GM18507 (cell line): ENCODE results near the gene SGK1.
"Not testable (repeated sequence)": the region's sequence is repeated elsewhere in the genome, so short reads cannot be mapped to it uniquely, and the experiment has no call there.

Experiments
- DNase-seq: peaks from one replicate; pipeline ENCODE4 v3.0.0; 2011; ENCODE audit warnings: low read depth; ENCODE audit not compliant: insufficient read length; ENCODE audit errors: extremely low spot score
- FAIRE-seq: peaks from 2 replicates; lab custom pipeline; 2011; peaks lifted over from hg19 to GRCh38; lab: Jason Lieb, UNC

The SGK1 gene

DNA sequence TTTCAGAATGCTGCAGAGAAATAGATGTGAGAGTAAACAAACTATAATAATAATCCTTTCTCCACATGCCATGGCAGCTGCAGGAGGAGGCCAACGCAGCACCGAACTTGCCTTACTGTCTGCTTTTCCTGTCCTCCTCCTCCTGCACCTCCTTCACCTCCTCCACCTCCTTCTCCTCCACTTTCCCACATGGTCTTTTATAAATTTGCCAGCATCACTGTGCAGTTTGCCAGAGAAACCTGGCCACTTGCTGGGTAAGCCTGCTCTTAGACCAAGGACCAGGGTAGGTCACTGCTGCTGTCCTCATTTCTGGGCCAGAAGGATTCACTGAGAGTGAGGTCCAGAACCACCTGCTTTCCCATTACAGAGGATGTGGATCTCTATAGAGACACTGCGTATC is 8.7 kb downstream of the SGK1 start:
- no peak for FAIRE-seq
- no peak for DNase-seq

- DNase-seq = no peak
- no peak for FAIRE-seq
These were observed 9.1 kb downstream of the SGK1 start for GRCh38 chr6:134308800-134309199.

DNA sequence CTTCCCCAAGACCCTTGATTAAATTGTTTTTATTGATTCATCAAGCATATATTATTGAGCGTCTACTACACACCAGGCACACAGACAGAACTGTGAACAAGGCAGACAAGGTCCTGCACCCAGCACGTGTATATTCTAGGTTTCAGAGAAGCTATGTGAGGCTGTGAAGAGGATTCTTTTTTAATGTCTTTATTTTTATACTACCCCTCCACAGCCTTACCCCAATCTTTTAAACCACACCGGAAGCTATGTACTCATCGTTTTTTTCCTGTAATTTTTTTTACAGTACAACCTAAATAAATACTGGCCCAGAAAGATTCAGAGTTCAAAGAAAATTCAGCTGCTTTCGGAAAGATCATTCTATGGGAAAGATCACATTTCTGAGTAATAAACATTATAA is 10.0 kb downstream of the SGK1 start:
- no peak for FAIRE-seq
- no peak for DNase-seq

- DNase-seq = no peak
- FAIRE-seq = no peak
These were observed 10.8 kb downstream of the SGK1 start for GRCh38 chr6:134307075-134307474.

GRCh38 chr6:134304381-134304780 is 13.5 kb downstream of the SGK1 start:
- not testable (repeated sequence) for FAIRE-seq, DNase-seq

DNA sequence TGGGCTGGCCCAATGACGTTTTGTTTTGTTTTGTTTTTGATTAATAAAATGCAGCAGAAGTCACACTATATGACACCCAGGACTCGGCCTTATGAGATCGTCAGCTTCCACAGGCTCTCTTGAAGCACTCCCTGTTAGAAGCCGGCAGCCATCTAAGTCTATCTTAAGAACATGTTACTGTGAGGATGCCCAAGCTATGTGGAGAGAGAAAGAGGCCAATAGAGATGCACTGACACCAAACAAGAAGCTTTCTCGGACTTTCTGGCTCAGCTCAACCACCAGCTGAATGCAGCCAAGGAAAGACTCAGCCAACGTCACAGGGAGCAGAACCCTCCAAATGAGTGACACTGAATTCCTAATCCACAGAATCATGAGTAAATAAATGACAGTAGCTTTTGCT is 14.0 kb downstream of the SGK1 start:
- DNase-seq (no peak), FAIRE-seq (no peak)

- DNase-seq = no peak
- FAIRE-seq = no peak
These were observed 18.7 kb downstream of the SGK1 start for GRCh38 chr6:134299236-134299635.

GRCh38 chr6:134296762-134297161 is 21.1 kb downstream of the SGK1 start:
- FAIRE-seq (no peak), DNase-seq (no peak)

DNA sequence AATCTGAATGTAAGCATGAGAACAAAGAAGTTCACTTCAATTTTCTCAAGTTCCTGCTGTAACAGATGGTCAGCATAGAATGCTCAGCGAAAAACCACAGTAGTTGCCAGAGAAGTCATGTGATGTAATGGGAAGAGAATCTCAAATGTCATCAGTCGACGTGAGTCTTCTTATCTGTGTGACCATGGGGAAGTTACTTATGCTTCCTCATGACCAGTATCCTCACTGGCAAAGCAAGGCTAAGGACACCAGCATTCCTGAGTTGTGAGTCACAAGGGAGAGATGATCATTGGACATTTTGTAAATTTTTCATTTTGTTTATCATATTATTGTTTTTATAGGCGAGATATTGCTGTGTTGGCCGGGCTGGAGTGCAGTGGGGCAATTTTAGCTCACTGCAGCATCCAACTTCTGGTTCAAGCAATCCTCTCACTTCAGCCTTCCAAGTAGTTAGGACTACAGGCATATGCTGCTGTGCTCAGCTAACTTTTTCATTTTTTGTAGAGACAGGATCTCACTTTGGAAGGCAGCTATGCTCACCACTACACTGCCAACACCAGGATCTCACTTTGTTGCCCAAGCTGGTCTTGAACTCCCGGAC is 21.9 kb downstream of the SGK1 start:
- FAIRE-seq (no peak), DNase-seq (no peak)

GRCh38 chr6:134293659-134294161 is 24.2 kb downstream of the SGK1 start:
- no peak for FAIRE-seq

GRCh38 chr6:134291156-134291555 is 26.8 kb downstream of the SGK1 start:
- FAIRE-seq (no peak), DNase-seq (no peak)

More at GRCh38 chr6:134293659-134294161, 24.2 kb downstream of the SGK1 start:
- DNase-seq = no peak

GRCh38 chr6:134289204-134289575 is 28.7 kb downstream of the SGK1 start:
- FAIRE-seq = no peak
- DNase-seq = no peak

DNA sequence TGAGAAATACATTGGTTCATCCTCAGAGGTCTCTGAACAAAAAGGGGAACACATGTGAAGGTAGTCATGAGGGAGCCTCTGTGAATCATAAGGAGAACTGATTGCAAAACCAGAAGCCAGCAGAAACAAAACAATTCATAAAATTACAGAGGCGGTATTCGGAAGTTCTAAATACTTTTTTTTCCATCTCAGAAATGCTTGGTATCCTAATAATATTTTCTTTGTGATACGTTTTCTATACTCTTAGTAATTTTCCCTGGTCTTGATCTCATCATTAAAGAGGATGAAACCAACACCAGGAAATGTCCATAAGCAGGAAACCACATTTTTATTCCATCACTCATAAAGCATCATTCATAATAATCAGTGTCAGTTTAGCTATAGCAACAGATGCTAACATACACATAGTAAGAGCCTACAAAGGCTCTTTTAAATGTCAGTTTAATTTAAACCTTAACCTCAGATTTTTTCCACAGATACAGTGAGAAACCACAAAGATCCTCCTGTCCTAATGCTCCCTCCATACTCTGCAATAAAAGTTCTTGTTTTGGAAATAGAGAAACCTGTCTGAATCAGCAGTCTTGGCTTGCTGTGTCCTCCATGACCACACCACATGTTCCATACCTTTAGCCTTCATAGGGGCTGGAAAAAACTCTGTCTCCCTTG is 29.2 kb downstream of the SGK1 start:
- FAIRE-seq (peak; percentile 29), DNase-seq (no peak)

GRCh38 chr6:134287859-134288537 is 29.9 kb downstream of the SGK1 start:
- FAIRE-seq (peak; percentile 31), DNase-seq (no peak)

- FAIRE-seq (no peak), DNase-seq (no peak)
These were observed 35.1 kb downstream of the SGK1 start for GRCh38 chr6:134282816-134283215.

- no peak for FAIRE-seq
These were observed 36.5 kb downstream of the SGK1 start for GRCh38 chr6:134281388-134281787.

GRCh38 chr6:134278000-134278399 is 39.9 kb downstream of the SGK1 start:
- no peak for FAIRE-seq

More at GRCh38 chr6:134281388-134281787, 36.5 kb downstream of the SGK1 start:
- DNase-seq = no peak

GRCh38 chr6:134276891-134277377 is 41.0 kb downstream of the SGK1 start:
- not testable (repeated sequence) for DNase-seq, FAIRE-seq

More at GRCh38 chr6:134278000-134278399, 39.9 kb downstream of the SGK1 start:
- DNase-seq = no peak

DNA sequence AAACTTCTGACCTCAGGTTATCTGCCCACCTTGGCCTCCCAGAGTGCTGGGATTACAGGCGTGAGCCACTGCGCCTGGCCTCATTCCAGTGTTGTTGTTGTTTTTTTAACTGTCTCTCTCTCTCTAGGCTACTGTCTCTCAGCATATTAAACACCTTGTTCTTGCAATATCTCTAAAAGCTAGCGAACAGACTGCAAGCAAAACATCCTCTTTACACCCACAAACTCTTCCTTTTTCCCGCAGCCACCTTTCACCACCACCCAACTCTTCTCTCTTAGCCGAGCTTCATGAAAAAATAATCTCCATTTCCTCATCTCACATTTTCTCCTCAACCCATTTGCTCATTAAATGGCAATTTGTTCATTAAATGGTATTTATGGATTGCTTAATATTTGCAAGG is 45.5 kb downstream of the SGK1 start:
- FAIRE-seq (no peak), DNase-seq (no peak)

DNA sequence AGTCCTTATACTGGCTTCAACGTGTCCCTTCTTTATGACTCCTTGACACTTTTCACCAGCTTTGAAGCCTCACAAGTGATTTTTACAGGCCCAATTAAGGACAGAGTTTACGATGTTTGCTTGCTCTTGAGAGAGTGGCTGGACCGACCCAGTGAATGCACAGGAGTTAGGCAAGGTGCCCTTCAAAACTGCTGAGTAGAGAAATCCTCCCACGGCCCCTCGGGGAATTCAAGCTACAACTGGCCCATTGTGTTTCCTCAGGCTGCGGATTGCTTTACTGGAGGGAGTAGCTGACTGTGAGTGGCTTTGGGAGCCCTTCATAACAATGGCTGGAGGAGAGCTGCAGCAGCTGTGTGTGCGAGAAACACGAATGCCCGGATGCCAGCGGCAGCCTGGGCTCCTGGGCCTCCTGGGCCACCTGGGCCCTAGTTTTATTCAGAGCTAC is 50.0 kb downstream of the SGK1 start:
- DNase-seq (no peak), FAIRE-seq (no peak)
